ENCODE results near the gene HIBADH.
A peak's percentile ranks its signal among the peaks of the same experiment; 100 is the strongest.

The HIBADH gene

DNA sequence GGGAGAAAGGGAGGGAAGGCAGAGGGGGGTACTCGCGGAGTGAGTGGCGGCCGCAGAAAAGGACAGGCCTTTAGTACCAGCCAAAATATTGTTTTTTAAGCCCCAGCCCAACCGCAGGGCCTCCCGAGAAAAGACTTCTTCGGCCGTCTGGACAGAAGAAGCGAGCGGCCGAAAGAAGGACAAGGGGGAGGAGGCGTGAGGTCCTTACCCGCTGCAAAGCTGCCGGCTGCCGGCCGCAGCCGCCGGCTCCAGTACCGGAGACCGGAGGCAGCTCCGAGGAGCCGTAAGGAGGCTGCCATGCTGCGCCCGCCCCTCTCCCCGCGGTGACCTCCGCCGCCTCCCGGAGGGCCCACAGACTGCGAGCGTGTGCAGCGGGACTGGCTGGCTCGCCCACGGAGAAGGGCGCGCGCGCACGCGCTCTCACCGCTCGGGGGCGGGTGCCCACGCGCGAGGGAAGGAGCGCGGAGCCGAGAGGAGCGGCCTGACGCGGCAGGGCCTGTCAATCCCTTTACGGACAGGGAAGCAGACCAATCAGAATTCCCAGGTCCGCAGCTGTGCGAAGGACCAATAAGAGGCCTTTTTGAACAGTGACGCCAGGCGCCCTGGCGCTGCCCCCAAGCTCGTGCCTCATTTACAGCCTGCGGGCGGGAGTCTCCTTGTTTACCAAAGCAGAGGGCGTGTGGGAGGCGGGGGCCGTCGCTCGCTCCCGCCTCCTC, at the start of gene HIBADH:
HIBADH (minus strand) TSS at position 394 of the 716 bp plus-strand sequence; CDS start at position 299, 95 bp downstream.
- DNase-seq: peak; percentile 89 to 91

- no peak for DNase-seq
Observed at GRCh38 chr7:27712217-27712616, 49.5 kb upstream of the HIBADH start.

GRCh38 chr7:27709137-27710075, 46.7 kb upstream of the HIBADH start:
- no peak for DNase-seq

DNA sequence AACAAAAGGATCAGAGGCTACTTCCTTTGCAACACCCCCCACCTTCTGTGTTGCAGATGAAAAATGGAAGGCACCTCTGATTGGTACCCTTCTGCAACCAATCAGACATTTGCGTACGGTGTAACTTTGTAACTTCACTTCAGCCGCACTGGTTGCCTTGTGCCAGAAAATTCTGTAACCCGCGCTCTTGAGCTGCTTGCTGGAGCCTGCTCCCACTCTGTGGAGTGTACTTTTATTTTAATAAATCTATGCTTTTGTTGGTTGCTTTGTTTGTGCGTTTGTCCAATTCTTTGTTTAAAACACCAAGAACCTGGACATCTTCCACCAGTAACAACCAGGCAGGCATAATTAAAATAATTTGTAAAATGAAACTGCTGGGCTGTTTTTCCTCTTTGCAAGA, 45.8 kb upstream of the HIBADH start:
- no peak for DNase-seq

- no peak for DNase-seq
Observed at GRCh38 chr7:27705200-27705594, 42.5 kb upstream of the HIBADH start.

DNA sequence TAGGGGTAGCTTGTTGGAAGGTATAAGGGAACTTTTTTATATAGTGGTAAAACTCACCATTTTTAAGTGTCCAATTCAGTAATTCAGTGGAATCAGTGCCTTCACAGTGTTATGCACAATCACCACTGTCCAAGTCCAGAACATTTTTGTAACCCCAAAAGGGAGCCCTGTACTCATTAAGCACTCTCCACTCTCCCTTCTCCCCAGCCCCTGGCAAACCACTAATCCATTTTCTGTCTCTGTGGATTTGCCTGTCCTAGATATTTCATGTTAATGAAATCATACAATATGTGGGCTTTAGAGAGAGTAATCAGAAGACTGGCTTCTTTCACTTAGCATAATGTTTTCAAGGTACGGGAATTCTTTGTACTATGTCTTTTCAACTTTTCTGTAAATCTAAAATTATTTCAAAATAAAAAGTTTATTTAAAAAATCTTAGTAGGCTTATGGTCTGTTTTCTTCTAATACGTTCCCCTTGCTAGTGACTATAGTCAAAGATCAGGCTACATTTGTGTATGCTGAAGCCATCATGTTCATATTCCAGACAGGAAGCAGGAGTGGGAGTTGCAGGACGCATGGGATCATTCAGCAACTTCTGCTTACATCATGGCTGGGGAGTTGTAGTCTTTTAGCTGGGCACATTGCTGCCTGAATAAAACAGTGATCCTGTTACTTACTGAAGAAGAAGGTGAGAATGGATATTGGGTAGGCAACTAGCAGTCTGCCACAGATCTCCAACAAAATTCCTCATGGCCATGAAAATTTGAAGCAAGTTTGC, 41.9 kb upstream of the HIBADH start:
- no peak for DNase-seq

DNA sequence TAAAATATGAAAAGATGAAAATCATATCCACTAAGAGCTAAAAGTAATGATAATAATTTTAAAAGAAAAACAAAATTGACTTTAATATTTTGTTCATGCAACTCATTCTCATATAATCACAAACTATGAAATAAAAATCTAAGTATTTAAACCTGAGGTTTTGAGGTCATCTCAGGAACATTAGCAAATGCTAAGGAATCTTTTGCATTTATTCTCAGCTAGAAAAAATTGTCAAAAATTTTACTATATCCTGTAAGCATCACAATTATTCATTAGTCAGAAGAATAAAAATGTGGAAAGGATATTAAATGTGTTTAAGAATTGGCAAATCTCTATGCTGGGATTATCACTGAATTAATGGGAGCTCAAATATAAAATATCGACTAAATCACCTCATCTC, 40.5 kb upstream of the HIBADH start:
- no peak for DNase-seq

DNA sequence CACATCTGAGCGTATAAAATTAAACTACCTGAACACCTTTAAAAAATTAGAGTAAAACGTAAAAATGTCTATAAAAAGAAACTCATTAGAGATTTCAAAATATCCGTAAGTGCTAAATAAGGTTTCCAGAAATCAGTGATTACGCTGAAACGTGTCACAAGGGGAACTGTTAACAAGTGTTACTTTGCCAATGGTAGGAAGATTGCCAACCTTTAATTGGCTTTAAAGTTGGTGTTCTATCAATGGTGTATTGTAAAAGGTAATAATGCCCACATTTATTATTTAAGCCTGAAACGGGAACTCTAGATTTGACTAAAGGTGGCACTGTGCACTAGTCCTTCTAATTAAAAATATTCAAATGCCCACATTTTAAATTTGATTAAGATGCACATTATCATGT, 37.8 kb upstream of the HIBADH start:
- DNase-seq: no peak

DNA sequence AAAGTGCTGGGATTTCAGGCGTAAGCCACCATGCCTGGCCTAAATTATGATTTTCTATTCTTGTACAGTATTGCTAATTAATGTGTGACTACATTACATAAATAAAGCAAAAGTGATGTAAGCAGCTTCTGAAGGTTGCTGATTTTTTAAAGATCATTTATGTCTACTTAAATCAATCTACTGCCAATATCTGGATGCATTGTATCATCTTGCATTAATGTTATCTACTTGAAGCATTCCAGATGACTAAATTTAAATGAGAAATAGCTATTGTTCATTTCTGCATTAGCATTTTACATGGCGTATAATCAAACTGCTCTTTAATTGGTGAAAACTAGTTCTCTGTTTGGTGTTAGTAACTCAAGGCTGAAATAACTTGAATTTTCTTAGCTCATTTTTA, 37.1 kb upstream of the HIBADH start:
- DNase-seq: no peak

DNA sequence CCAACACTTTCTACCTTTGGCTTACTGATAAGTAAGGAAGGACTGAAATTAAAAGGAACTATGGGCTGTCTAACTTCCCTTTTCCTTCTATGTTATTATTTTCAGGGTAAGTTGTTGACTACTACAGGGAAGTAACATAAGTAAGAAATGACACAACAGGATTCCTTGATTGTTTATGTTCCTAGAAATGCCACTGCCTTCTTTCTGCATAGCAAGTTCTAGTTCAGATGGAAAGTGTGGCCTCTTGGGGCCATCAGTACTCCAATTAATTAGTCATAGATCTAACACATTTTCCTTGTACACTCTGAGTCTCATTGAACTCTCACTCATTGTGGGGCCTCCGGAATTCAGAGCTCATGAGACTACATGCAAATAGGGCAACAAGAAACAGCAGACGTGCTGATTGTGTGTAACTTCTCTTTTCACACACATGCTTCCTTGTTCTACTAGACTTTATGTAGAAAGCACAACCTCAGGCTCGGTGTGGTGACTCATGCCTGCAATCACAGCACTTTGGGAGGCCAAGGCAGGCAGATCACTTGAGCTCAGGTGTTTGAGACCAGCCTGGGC, 35.3 kb upstream of the HIBADH start:
- no peak for DNase-seq

- no peak for DNase-seq
Observed at GRCh38 chr7:27695096-27695495, 32.4 kb upstream of the HIBADH start.

- DNase-seq: no peak
Observed at GRCh38 chr7:27693794-27694193, 31.1 kb upstream of the HIBADH start.

- no peak for DNase-seq
Observed at GRCh38 chr7:27690649-27691048, 28.0 kb upstream of the HIBADH start.

GRCh38 chr7:27689591-27690164, 27.0 kb upstream of the HIBADH start:
- no peak for DNase-seq

DNA sequence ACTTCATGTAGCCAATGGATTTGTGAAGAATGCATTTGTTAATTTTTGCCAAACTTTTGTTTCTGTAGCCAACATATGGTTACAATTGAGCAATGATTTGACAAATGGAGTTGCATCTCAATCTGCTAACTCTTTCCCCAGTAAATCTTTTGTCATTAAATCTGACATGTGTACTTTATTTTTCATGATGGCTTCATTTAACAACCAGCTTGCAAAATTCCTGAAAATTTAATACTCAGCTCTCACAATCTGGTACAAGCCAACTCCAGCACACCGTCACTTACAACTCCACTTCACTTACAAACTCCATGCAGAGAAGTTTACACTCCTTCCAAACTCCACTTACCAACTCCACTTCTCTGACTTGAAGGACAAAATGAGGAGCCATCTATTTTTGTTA, 26.5 kb upstream of the HIBADH start:
- DNase-seq: no peak

DNA sequence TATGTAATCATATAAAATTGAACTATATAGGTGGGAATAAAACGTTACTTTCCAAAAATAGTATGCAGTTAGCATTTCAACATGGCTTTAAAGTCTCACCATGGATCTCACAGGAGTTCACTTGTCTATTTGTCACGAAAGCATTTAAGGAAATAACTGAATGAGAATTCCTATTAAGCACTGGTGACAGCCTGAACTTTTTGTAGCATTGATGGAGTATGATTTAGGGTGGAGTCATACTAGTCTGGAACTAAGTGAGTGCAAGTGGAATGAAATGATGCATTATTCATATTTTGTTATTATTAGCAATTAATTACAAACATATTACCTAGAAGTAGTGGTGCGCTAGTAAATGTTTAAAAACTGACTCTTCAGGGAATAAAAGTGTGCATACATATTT, 26.0 kb upstream of the HIBADH start:
- DNase-seq: no peak

GRCh38 chr7:27688056-27688455, 25.4 kb upstream of the HIBADH start:
- no peak for DNase-seq

- no peak for DNase-seq
Observed at GRCh38 chr7:27686315-27686714, 23.6 kb upstream of the HIBADH start.

- DNase-seq: no peak
Observed at GRCh38 chr7:27685893-27686292, 23.2 kb upstream of the HIBADH start.

GRCh38 chr7:27685209-27685608, 22.5 kb upstream of the HIBADH start:
- DNase-seq: no peak

GRCh38 chr7:27684491-27684890, 21.8 kb upstream of the HIBADH start:
- DNase-seq: no peak

- no peak for DNase-seq
Observed at GRCh38 chr7:27680610-27681009, 17.9 kb upstream of the HIBADH start.
